K562 (cell line): ENCODE results near the gene LRMDA. TPM values are rescaled to one million over a fixed set of nuclear protein-coding genes. Genes with fewer than 3 reads are reported as not detected.

ENCODE experiments used
- ATAC-seq: fragments of 200-7000 bp; cut with Tn5 transposase; 3 replicates; pipeline ENCODE4 v1.9.1; 2020; ENCODE audit warnings: moderate library complexity
- BruUV-seq: library from RNA; stranded (reverse); fragments of 400-500 nt; replicated peaks from 2 replicates; lab custom pipeline; 2021; lab: Mats Ljungman, UMichigan
- CTCF ChIA-PET: fragments of 300-600 bp; formaldehyde crosslinking; extraction: SDS; loops from one replicate; lab custom pipeline; 2021; ENCODE audit warnings: low intra/inter-chr PET ratio; lab: Yijun Ruan, JAX
- POLR2A ChIA-PET: fragments of 300-600, 350-650 bp; sonication (Branson Sonifier 250); formaldehyde crosslinking; extraction: SDS; loops from one replicate; lab custom pipeline; 2021; ENCODE audit warnings: antibody characterized with exemption, inconsistent platforms; lab: Yijun Ruan, JAX
- DNase-seq, 4 experiments: peaks; one replicate each; pipeline versions ENCODE4 v3.0.0 to v3.0.0-alpha.2; 2011 to 2018; ENCODE audit warnings: low spot score in 3 of 4, mixed read lengths in 3 of 4; ENCODE audit errors: extremely low read depth in 1 of 4
- FAIRE-seq: peaks from 2 replicates; lab custom pipeline; 2011; peaks lifted over from hg19 to GRCh38; lab: Jason Lieb, UNC
- H2AFZ ChIP-seq: 2 replicates; pipeline ENCODE4 v1.6.0; 2011; ENCODE audit warnings: low read depth, low read length, control low read depth, inconsistent platforms
- H3K27ac ChIP-seq: fragments of 200-600 bp; 3 replicates; pipeline ENCODE4 v1.8.0; 2011; ENCODE audit warnings: low read depth, mild to moderate bottlenecking, control low read depth, inconsistent platforms, low read length, moderate library complexity, mixed read lengths; ENCODE audit errors: extremely low read depth
- H3K27me3 ChIP-seq, 2 experiments: fragments of 300-600 bp in 1 of 2; 2 replicates in 1 of 2; 3 replicates in 1 of 2; pipeline versions ENCODE4 v1.6.0 to v1.8.0; 2011; ENCODE audit warnings: inconsistent platforms in 2 of 2, low read length in 2 of 2, mild to moderate bottlenecking in 1 of 2, mixed read lengths in 1 of 2, moderate library complexity in 1 of 2; ENCODE audit not compliant: control insufficient read depth in 2 of 2, insufficient read depth in 2 of 2
- H3K36me3 ChIP-seq: fragments of 300-600 bp; 3 replicates; pipeline ENCODE4 v1.8.0; 2011; ENCODE audit warnings: mild to moderate bottlenecking, low read length, inconsistent platforms; ENCODE audit not compliant: control insufficient read depth, insufficient read depth
- H3K4me1 ChIP-seq, 2 experiments: fragments of 200-600 bp in 1 of 2; replicated peaks in 1 of 2; 2 replicates in 1 of 2; 3 replicates in 1 of 2; pipeline versions ENCODE4 v1.5.1 to v1.8.0; 2011; ENCODE audit warnings: inconsistent platforms in 2 of 2, low read length in 2 of 2, mild to moderate bottlenecking in 1 of 2, mixed read lengths in 1 of 2, moderate library complexity in 1 of 2; ENCODE audit not compliant: control insufficient read depth in 2 of 2, insufficient read depth in 2 of 2
- H3K4me2 ChIP-seq: 2 replicates; pipeline ENCODE4 v1.6.1; 2011; ENCODE audit warnings: low read length, control low read depth, inconsistent platforms, mixed read lengths; ENCODE audit not compliant: insufficient read depth
- H3K4me3 ChIP-seq: fragments of 200-600 bp; sonication (generic), shearing (Covaris generic); 2 replicates; pipeline ENCODE4 v1.5.1; 2016; ENCODE audit warnings: control low read depth, inconsistent platforms
- H3K79me2 ChIP-seq: fragments of 200-600 bp; 3 replicates; pipeline ENCODE4 v1.8.0; 2011; ENCODE audit warnings: low read length, inconsistent platforms; ENCODE audit not compliant: control insufficient read depth, insufficient read depth
- H3K9ac ChIP-seq, 2 experiments: 2 replicates each; pipeline versions ENCODE4 v1.6.0 to v1.6.1; 2011; ENCODE audit warnings: low read depth in 2 of 2, low read length in 2 of 2, control low read depth in 1 of 2, inconsistent platforms in 1 of 2, mild to moderate bottlenecking in 1 of 2, mixed read lengths in 1 of 2; ENCODE audit not compliant: insufficient read depth in 1 of 2
- H3K9me1 ChIP-seq: one replicate; pipeline ENCODE4 v1.6.0; 2011; ENCODE audit warnings: inconsistent platforms, mild to moderate bottlenecking, low read length, moderate library complexity; ENCODE audit not compliant: control insufficient read depth, insufficient read depth
- H3K9me3 ChIP-seq: replicated peaks from 2 replicates; pipeline ENCODE4 v1.5.1; 2011; ENCODE audit warnings: low read depth, low read length, inconsistent platforms; ENCODE audit not compliant: control insufficient read depth, insufficient read depth
- H4K20me1 ChIP-seq: replicated peaks from 2 replicates; pipeline ENCODE4 v1.6.1; 2011; ENCODE audit warnings: low read length, inconsistent platforms, mixed read lengths; ENCODE audit not compliant: control insufficient read depth, insufficient read depth
- C11orf30 ChIP-seq: fragments of 450-650 bp; IDR thresholded peaks from 2 replicates; pipeline ENCODE4 v1.6.1; 2016; ENCODE audit warnings: low read depth, mild to moderate bottlenecking
- CREB1 ChIP-seq, 2 experiments: sonication (generic) in 1 of 2; formaldehyde crosslinking in 1 of 2; IDR thresholded peaks; 2 replicates each; pipeline versions ENCODE4 v1.6.1 to v1.8.0; 2012 to 2022; ENCODE audit warnings: inconsistent platforms in 1 of 2, mild to moderate bottlenecking in 1 of 2, missing genetic modification reagents in 1 of 2, moderate library complexity in 1 of 2
- ESRRB ChIP-seq: fragments of 250-450 bp; sonication (Bioruptor Pico); IDR thresholded peaks from 2 replicates; pipeline ENCODE4 v1.5.0; 2020; ENCODE audit warnings: mild to moderate bottlenecking, moderate library complexity, borderline replicate concordance
- JUND ChIP-seq, 2 experiments: IDR thresholded peaks; 2 replicates in 1 of 2; 3 replicates in 1 of 2; pipeline ENCODE4 v1.6.1; 2011; ENCODE audit warnings: borderline replicate concordance in 2 of 2, low read depth in 2 of 2, low read length in 2 of 2, improper control_type of control experiment in 1 of 2, missing biosample characterization in 1 of 2, missing genetic modification characterization in 1 of 2, missing genetic modification reagents in 1 of 2
- MECOM ChIP-seq: fragments of 250-450 bp; sonication (Bioruptor Pico); IDR thresholded peaks from 2 replicates; pipeline ENCODE4 v1.8.0; 2022; ENCODE audit warnings: inconsistent platforms
- MEF2D ChIP-seq: conservative IDR thresholded peaks from 2 replicates; pipeline ENCODE4 v1.6.1; 2016; ENCODE audit warnings: low read depth, missing genetic modification characterization, missing compliant biosample characterization
- MTA3 ChIP-seq: fragments of 450-650 bp; formaldehyde crosslinking; IDR thresholded peaks from 2 replicates; pipeline ENCODE4 v1.6.1; 2017; ENCODE audit warnings: mild to moderate bottlenecking, borderline replicate concordance
- NFRKB ChIP-seq: fragments of 450-650 bp; IDR thresholded peaks from 2 replicates; pipeline ENCODE4 v1.6.1; 2016; ENCODE audit warnings: low read depth
- NUFIP1 ChIP-seq: fragments of 450-650 bp; IDR thresholded peaks from 2 replicates; pipeline ENCODE4 v1.6.1; 2018; ENCODE audit not compliant: partially characterized antibody
- PHF20 ChIP-seq: fragments of 450-650 bp; IDR thresholded peaks from 2 replicates; pipeline ENCODE4 v1.6.1; 2018; ENCODE audit not compliant: partially characterized antibody
- POLR2AphosphoS5 ChIP-seq: IDR thresholded peaks from 2 replicates; pipeline ENCODE4 v1.6.1; 2011; ENCODE audit warnings: mild to moderate bottlenecking, low read depth, low read length, moderate library complexity; ENCODE audit not compliant: control insufficient read depth, insufficient read depth
- PTRF ChIP-seq: fragments of 450-650 bp; IDR thresholded peaks from 2 replicates; pipeline ENCODE4 v1.6.1; 2016; ENCODE audit warnings: mild to moderate bottlenecking, missing genetic modification characterization, missing compliant biosample characterization
- SLC30A9 ChIP-seq: fragments of 250-450 bp; sonication (Bioruptor Pico); IDR thresholded peaks from 2 replicates; pipeline ENCODE4 v1.8.0; 2022; ENCODE audit warnings: mild to moderate bottlenecking, moderate library complexity
- ZNF133 ChIP-seq: fragments of 250-450 bp; sonication (Bioruptor Pico); IDR thresholded peaks from 2 replicates; pipeline ENCODE4 v1.4.0; 2020; ENCODE audit warnings: mild to moderate bottlenecking
- ZNF57 ChIP-seq: fragments of 450-650 bp; formaldehyde crosslinking; IDR thresholded peaks from 2 replicates; pipeline ENCODE4 v1.4.0; 2020; ENCODE audit warnings: mild to moderate bottlenecking, moderate library complexity
- ZNF707 ChIP-seq: fragments of 250-450 bp; sonication (Bioruptor Pico); conservative IDR thresholded peaks from 2 replicates; pipeline ENCODE4 v1.8.0; 2022; ENCODE audit warnings: inconsistent platforms, mild to moderate bottlenecking, moderate library complexity
- ZNF830 ChIP-seq: fragments of 250-450 bp; sonication (Bioruptor Pico); IDR thresholded peaks from 2 replicates; pipeline ENCODE4 v1.5.0; 2021; ENCODE audit warnings: mild to moderate bottlenecking
- in situ Hi-C: fragments of 300-500 bp; cut with MboI; formaldehyde crosslinking; loops from 4 replicates; pipeline ENCODE4 v1.15.0; 2018; ENCODE audit warnings: inconsistent platforms, mixed read lengths
- intact Hi-C: fragments of 100-400 bp; cut with micrococcal nuclease; formaldehyde crosslinking; loops from 2 replicates; pipeline ENCODE4 v1.14.2; 2022
- polyA plus RNA-seq, 8 experiments: library from polyadenylated mRNA; depleted of rRNA in 4 of 8; stranded (reverse) in 5 of 8; unstranded in 3 of 8; fragments of >200 nt; fragmentation: Nextera tagmentation in 2 of 8; fragmentation: Illumina TruSeq in 1 of 8; extraction: Ambion mirVana in 2 of 8; extraction: Trizol in 1 of 8; gene quantifications; 2 replicates each; pipeline versions ENCODE4 v1.2.1 to v1.2.3, GENCODE V29; 2011 to 2014; ENCODE audit warnings: inconsistent platforms in 1 of 8, missing spikeins in 1 of 8
- total RNA-seq, 7 experiments: library from RNA; depleted of rRNA in 6 of 7; stranded (reverse); fragments of >200 nt in 6 of 7; fragmentation: Illumina TruSeq in 2 of 7; extraction: Trizol in 2 of 7; gene quantifications; 2 replicates each; pipeline versions ENCODE4 v1.2.1 to v1.2.3, GENCODE V29; 2011 to 2021; ENCODE audit warnings: low replicate concordance in 1 of 7
- TF ChIP-seq, protein P1 (sequence below): fragments of 250-450 bp; sonication (Bioruptor Pico); IDR thresholded peaks from 2 replicates; pipeline ENCODE4 v1.4.0; 2020; ENCODE audit warnings: borderline replicate concordance

LRMDA gene
- total and polyA plus RNA-seq, 9 of the 15 experiments (the other 6 are each of a cell fraction or from before 2014, with no cell fraction given) = 0.25 TPM; not detected in 8

DNA sequence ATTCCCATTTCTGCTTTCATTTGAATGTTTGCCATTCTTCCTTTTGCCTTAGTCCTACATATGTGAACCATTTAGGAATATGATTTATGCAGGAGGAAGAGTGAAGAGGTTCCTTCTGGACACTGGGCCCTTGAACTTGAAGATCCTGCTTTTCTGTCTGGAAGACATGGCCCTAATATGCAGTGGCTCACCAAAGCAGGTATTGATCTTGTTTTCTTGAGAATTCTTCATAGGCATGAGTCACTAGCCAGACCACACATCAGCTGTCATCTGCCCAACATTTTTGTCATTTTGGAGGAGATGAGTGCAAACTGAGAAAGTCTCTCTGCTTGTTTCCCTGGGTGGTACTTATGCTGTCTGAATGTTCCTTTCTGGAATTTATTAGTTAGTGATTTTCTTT, 382.6 kb downstream of the LRMDA start:
- H3K79me2 ChIP-seq = no peaks in the 10 kb centered on the region
- H3K4me1 ChIP-seq = no peaks in the 10 kb centered on the region
- no peaks in the 10 kb centered on the region for H3K9me3 ChIP-seq
- intact Hi-C loops = no loop called here
- no peak overlapping the region for H3K4me3 ChIP-seq
- in situ Hi-C loops = no loop called here
- ATAC-seq (no peak), FAIRE-seq (no peak), DNase-seq (no peak)
- no peaks in the 10 kb centered on the region for H3K36me3 ChIP-seq
- no peaks in the 10 kb centered on the region for H4K20me1 ChIP-seq
- no peak overlapping the region for H3K4me2 ChIP-seq
- no TSS peak for BruUV-seq
- TF ChIP-seq C11orf30 (no peak), SLC30A9 (CRISPR knock-in tag) (no peak), POLR2AphosphoS5 (no peak), PHF20 (no peak), NUFIP1 (no peak), CREB1 (IDR thresholded peaks at IDR 0.05) (no peak), CREB1 (CRISPR knock-in tag; IDR thresholded peaks at IDR 0.05) (no peak)
- TF ChIP-seq, all 486 proteins: peak for 0
- Histone ChIP-seq H3K9ac (no peak overlapping the region), H3K27me3 (no peaks in the 10 kb centered on the region; a peak in 1 of 5 replicates), H3K9me1 (no peaks in the 10 kb centered on the region), H2AFZ (no peak overlapping the region), H3K27ac (no peak overlapping the region)
- ChIA-PET POLR2A (no interaction called here), CTCF (no interaction called here)

DNA sequence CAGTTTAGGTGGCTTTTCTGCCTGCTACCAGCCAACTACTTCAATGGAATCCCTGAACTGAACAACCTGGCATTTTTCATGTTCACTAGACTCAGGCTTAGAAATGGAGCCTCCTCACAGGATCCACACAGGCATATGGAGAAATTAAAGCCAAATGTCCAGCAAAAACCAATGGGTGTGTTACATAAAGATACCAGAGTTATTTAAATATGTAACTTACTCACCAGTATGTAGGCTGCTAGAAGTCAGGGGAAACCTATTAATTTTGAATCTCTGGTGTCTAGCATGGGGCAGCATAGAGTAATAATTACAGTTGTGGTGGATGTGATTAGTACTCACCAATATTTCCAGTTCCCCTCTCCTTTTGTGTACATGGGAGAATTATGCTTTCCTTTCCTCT, 383.6 kb downstream of the LRMDA start:
- Histone ChIP-seq H3K4me3 (no peak overlapping the region), H3K36me3 (no peaks in the 10 kb centered on the region), H3K9me3 (no peaks in the 10 kb centered on the region), H2AFZ (no peak overlapping the region), H3K27ac (no peak overlapping the region), H3K4me2 (no peak overlapping the region), H3K9me1 (no peaks in the 10 kb centered on the region), H3K9ac (no peak overlapping the region), H3K79me2 (no peaks in the 10 kb centered on the region), H3K27me3 (no peaks in the 10 kb centered on the region; a peak in 1 of 5 replicates), H4K20me1 (no peaks in the 10 kb centered on the region), H3K4me1 (no peaks in the 10 kb centered on the region)
- TF ChIP-seq JUND (IDR thresholded peaks at IDR 0.05; ENCODE audit: borderline replicate concordance, low read depth, low read length) (no peak), JUND (tag; IDR thresholded peaks at IDR 0.05; ENCODE audit: borderline replicate concordance, low read depth, low read length) (no peak), MEF2D (tag) (no peak), ESRRB (CRISPR knock-in tag) (no peak), NFRKB (no peak), ZNF57 (CRISPR knock-in tag) (no peak), ZNF830 (CRISPR knock-in tag) (no peak), MTA3 (no peak), PTRF (tag) (no peak), MECOM (CRISPR knock-in tag) (no peak), ZNF707 (no peak), ZNF133 (CRISPR knock-in tag) (no peak)
- TF ChIP-seq, protein P1, sequence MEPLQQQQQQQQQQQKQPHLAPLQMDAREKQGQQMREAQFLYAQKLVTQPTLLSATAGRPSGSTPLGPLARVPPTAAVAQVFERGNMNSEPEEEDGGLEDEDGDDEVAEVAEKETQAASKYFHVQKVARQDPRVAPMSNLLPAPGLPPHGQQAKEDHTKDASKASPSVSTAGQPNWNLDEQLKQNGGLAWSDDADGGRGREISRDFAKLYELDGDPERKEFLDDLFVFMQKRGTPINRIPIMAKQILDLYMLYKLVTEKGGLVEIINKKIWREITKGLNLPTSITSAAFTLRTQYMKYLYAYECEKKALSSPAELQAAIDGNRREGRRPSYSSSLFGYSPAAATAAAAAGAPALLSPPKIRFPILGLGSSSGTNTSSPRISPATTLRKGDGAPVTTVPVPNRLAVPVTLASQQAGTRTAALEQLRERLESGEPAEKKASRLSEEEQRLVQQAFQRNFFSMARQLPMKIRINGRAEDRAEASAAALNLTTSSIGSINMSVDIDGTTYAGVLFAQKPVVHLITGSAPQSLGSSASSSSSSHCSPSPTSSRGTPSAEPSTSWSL = no peak
- intact Hi-C loops = no loop called here
- ChIA-PET CTCF (no interaction called here), POLR2A (no interaction called here)
- ATAC-seq = no peak
- DNase-seq = no peak
- in situ Hi-C loops = no loop called here
- FAIRE-seq = no peak
- BruUV-seq = no TSS peak
